ENCODE measurements around the gene INPP5A.

INPP5A gene

GRCh38 chr10:132708441-132708840 is 170.9 kb downstream of the INPP5A start:
- peak; percentile 56 for DNase-seq (ENCODE audit: low spot score)

GRCh38 chr10:132708936-132709335 is 171.3 kb downstream of the INPP5A start:
- no peak for DNase-seq (ENCODE audit: low spot score)

- no peak for DNase-seq (ENCODE audit: low spot score)
Measured at GRCh38 chr10:132709471-132709951, 171.9 kb downstream of the INPP5A start.

- no peak for DNase-seq (ENCODE audit: low spot score)
Measured at GRCh38 chr10:132710036-132710686, 172.6 kb downstream of the INPP5A start.

GRCh38 chr10:132710746-132711612 is 173.4 kb downstream of the INPP5A start:
- DNase-seq (ENCODE audit: low spot score) = no peak

- DNase-seq (ENCODE audit: low spot score) = no peak
Measured at GRCh38 chr10:132711613-132712121, 174.1 kb downstream of the INPP5A start.

- DNase-seq (ENCODE audit: low spot score) = no peak
Measured at GRCh38 chr10:132712291-132712690, 174.7 kb downstream of the INPP5A start.

- no peak for DNase-seq (ENCODE audit: low spot score)
Measured at GRCh38 chr10:132712743-132713142, 175.2 kb downstream of the INPP5A start.

- DNase-seq (ENCODE audit: low spot score) = no peak
Measured at GRCh38 chr10:132713421-132714095, 176.0 kb downstream of the INPP5A start.

GRCh38 chr10:132714096-132714985 is 176.8 kb downstream of the INPP5A start:
- peak; percentile 87 for DNase-seq (ENCODE audit: low spot score)

- peak; percentile 68 for DNase-seq (ENCODE audit: low spot score)
Measured at GRCh38 chr10:132714986-132715775, 177.6 kb downstream of the INPP5A start.

- DNase-seq (ENCODE audit: low spot score) = no peak
Measured at GRCh38 chr10:132715776-132716680, 178.4 kb downstream of the INPP5A start.

GRCh38 chr10:132716691-132717490 is 179.3 kb downstream of the INPP5A start:
- DNase-seq (ENCODE audit: low spot score) = no peak

GRCh38 chr10:132721725-132722124 is 184.1 kb downstream of the INPP5A start:
- no peak for DNase-seq (ENCODE audit: low spot score)

- DNase-seq (ENCODE audit: low spot score) = no peak
Measured at GRCh38 chr10:132722394-132723329, 185.1 kb downstream of the INPP5A start.

GRCh38 chr10:132723330-132723970 is 185.9 kb downstream of the INPP5A start:
- DNase-seq (ENCODE audit: low spot score) = no peak

- DNase-seq (ENCODE audit: low spot score) = no peak
Measured at GRCh38 chr10:132724446-132724845, 186.9 kb downstream of the INPP5A start.

Data from pons (tissue), 1 donor.